HL-60 (cell line): ENCODE data around the gene CCDC179.

Experiments
- GABPA ChIP-seq: IDR thresholded peaks from 2 replicates; pipeline ENCODE4 v1.6.1; 2012; ENCODE audit warnings: low read depth
- POLR2AphosphoS5 ChIP-seq: IDR thresholded peaks from 2 replicates; pipeline ENCODE4 v1.6.1; 2012; ENCODE audit warnings: low read depth
- TF ChIP-seq, protein P1 (sequence below): IDR thresholded peaks from 2 replicates; pipeline ENCODE4 v1.6.1; 2012; ENCODE audit warnings: low read depth; ENCODE audit not compliant: insufficient replicate concordance
- TF ChIP-seq, protein P2 (sequence below): IDR thresholded peaks from one replicate; pipeline ENCODE4 v1.5.1; 2011; ENCODE audit warnings: low read length, control low read depth, inconsistent platforms; ENCODE audit not compliant: insufficient read depth

DNA sequence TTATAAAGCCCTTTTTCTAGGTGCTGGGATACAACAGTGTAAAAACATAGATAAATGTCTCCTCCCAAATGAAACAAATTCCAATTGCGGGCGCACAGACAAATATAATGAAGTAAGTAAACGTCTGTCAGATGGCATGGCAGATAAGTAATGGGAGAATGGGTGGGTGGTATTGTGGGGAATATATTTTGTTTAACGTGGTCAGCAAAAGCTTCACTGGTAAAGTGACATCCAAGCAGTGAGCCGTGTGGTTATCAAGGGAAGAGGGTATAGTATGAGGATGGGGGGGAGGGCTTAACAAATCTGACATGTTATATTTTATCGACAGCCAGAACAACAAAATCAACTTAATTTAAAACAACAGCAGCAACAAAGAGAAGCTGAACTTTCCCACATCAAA lies 31.9 kb downstream of the CCDC179 start:
- TF ChIP-seq, protein P1, sequence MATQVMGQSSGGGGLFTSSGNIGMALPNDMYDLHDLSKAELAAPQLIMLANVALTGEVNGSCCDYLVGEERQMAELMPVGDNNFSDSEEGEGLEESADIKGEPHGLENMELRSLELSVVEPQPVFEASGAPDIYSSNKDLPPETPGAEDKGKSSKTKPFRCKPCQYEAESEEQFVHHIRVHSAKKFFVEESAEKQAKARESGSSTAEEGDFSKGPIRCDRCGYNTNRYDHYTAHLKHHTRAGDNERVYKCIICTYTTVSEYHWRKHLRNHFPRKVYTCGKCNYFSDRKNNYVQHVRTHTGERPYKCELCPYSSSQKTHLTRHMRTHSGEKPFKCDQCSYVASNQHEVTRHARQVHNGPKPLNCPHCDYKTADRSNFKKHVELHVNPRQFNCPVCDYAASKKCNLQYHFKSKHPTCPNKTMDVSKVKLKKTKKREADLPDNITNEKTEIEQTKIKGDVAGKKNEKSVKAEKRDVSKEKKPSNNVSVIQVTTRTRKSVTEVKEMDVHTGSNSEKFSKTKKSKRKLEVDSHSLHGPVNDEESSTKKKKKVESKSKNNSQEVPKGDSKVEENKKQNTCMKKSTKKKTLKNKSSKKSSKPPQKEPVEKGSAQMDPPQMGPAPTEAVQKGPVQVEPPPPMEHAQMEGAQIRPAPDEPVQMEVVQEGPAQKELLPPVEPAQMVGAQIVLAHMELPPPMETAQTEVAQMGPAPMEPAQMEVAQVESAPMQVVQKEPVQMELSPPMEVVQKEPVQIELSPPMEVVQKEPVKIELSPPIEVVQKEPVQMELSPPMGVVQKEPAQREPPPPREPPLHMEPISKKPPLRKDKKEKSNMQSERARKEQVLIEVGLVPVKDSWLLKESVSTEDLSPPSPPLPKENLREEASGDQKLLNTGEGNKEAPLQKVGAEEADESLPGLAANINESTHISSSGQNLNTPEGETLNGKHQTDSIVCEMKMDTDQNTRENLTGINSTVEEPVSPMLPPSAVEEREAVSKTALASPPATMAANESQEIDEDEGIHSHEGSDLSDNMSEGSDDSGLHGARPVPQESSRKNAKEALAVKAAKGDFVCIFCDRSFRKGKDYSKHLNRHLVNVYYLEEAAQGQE: no peak
- TF ChIP-seq, protein P2, sequence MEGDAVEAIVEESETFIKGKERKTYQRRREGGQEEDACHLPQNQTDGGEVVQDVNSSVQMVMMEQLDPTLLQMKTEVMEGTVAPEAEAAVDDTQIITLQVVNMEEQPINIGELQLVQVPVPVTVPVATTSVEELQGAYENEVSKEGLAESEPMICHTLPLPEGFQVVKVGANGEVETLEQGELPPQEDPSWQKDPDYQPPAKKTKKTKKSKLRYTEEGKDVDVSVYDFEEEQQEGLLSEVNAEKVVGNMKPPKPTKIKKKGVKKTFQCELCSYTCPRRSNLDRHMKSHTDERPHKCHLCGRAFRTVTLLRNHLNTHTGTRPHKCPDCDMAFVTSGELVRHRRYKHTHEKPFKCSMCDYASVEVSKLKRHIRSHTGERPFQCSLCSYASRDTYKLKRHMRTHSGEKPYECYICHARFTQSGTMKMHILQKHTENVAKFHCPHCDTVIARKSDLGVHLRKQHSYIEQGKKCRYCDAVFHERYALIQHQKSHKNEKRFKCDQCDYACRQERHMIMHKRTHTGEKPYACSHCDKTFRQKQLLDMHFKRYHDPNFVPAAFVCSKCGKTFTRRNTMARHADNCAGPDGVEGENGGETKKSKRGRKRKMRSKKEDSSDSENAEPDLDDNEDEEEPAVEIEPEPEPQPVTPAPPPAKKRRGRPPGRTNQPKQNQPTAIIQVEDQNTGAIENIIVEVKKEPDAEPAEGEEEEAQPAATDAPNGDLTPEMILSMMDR: no peak
- TF ChIP-seq POLR2AphosphoS5 (no peak), GABPA (no peak)
